Stomach (tissue), 4 donors: ENCODE results near the gene BLOC1S6.

Experiments used
- POLR2A ChIP-seq, 4 donors: fragments of 450-650 bp; IDR thresholded peaks; one replicate each; pipeline ENCODE4 v1.6.1; 2016; ENCODE audit warnings: antibody characterized with exemption in 4 of 4, control low read depth in 2 of 4, mild to moderate bottlenecking in 1 of 4, moderate library complexity in 1 of 4
- POLR2AphosphoS5 ChIP-seq, 3 donors: sonication (generic); formaldehyde crosslinking; IDR thresholded peaks; one replicate each; pipeline ENCODE4 v1.6.1; 2016; ENCODE audit warnings: antibody characterized with exemption in 3 of 3

GRCh38 chr15:45618813-45619212 is 31.6 kb downstream of the BLOC1S6 start:
- no peak for TF ChIP-seq POLR2A (IDR thresholded peaks at IDR 0.05)
- no peak for TF ChIP-seq POLR2AphosphoS5 (IDR thresholded peaks at IDR 0.05)
